Osteoblast (primary cell): Measurements from ENCODE around the gene PFKL. TPM values are rescaled to one million over a fixed set of nuclear protein-coding genes. Genes with fewer than 3 reads are reported as not detected.

Experiments used
- DNase-seq: peaks from one replicate; pipeline ENCODE4 v3.0.0; 2011; ENCODE audit warnings: low spot score, mixed read lengths; ENCODE audit not compliant: insufficient read length; ENCODE audit errors: missing footprints
- H2AFZ ChIP-seq: 2 replicates; pipeline ENCODE4 v1.6.0; 2011; ENCODE audit warnings: mild to moderate bottlenecking, low read length
- H3K27ac ChIP-seq: 2 replicates; pipeline ENCODE4 v1.5.1; 2011; ENCODE audit warnings: mild to moderate bottlenecking, low read depth, low read length, moderate library complexity
- H3K27me3 ChIP-seq: 2 replicates; pipeline ENCODE4 v1.6.0; 2012; ENCODE audit warnings: mild to moderate bottlenecking, control low read depth, inconsistent platforms, low read length, moderate library complexity; ENCODE audit not compliant: insufficient read depth
- H3K36me3 ChIP-seq: 2 replicates; pipeline ENCODE4 v1.5.1; 2011; ENCODE audit warnings: mild to moderate bottlenecking, low read length, control low read depth, moderate library complexity; ENCODE audit not compliant: insufficient read depth
- H3K4me1 ChIP-seq: 2 replicates; pipeline ENCODE4 v1.5.1; 2011; ENCODE audit warnings: mild to moderate bottlenecking, low read length, control low read depth, moderate library complexity; ENCODE audit not compliant: insufficient read depth
- H3K4me2 ChIP-seq: 2 replicates; pipeline ENCODE4 v1.6.0; 2011; ENCODE audit warnings: mild to moderate bottlenecking, low read length; ENCODE audit not compliant: insufficient read depth
- H3K4me3 ChIP-seq: fragments of 200-600 bp; sonication (generic); 3 replicates; pipeline ENCODE4 v1.5.1; 2012; ENCODE audit warnings: mild to moderate bottlenecking, low read length, inconsistent platforms; ENCODE audit not compliant: insufficient read depth
- H3K79me2 ChIP-seq: 2 replicates; pipeline ENCODE4 v1.6.0; 2012; ENCODE audit warnings: mild to moderate bottlenecking, low read length, control low read depth, inconsistent platforms; ENCODE audit not compliant: insufficient read depth
- H3K9me3 ChIP-seq: 2 replicates; pipeline ENCODE4 v1.5.1; 2011; ENCODE audit warnings: low read depth, low read length, control low read depth
- H4K20me1 ChIP-seq: 2 replicates; pipeline ENCODE4 v1.6.0; 2012; ENCODE audit warnings: mild to moderate bottlenecking, low read length, control low read depth; ENCODE audit not compliant: insufficient read depth
- total RNA-seq: library from RNA; depleted of rRNA; stranded (reverse); fragments of >200 nt; gene quantifications from 2 replicates; pipeline ENCODE4 v1.2.3, GENCODE V29; 2012
- TF ChIP-seq, protein P1 (sequence below): IDR thresholded peaks from 2 replicates; pipeline ENCODE4 v1.5.1; 2011; ENCODE audit warnings: mild to moderate bottlenecking, low read depth, low read length, moderate library complexity; ENCODE audit errors: extremely low read depth

The PFKL gene
- total RNA-seq, 1 donor = 114 TPM

DNA sequence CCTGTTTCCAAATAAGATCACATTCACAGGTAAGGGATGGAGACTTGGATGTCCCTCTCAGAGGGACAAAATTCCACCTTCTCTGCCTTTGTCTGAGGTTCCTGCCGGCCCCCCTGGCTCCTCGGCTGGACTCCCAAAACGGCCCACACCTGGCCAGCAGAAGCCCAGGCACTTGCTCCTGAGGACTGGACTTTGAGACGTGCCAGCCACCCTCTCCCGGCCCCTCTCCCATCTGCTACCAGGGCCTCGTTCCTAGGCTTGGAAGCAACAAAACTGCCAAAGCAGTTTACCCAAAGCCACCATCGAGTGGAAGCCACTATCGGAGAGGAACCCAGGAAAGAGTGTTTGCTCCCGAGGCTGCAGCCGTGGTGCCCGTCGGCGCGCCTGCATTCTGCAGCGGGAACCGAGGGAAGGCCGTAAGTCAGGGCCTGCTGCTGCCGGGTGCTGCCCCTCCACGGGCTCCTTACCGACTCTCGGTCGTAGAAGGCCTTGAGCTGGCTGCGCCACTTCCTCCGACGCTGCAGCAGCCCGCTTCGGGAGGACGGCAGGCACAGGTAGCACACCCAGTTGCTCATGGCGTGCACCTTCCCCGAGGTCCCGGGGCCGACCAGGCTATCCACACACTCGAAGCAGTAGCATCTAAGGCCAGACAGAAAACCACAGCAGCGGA, 41.7 kb upstream of the PFKL start:
- TF ChIP-seq, protein P1, sequence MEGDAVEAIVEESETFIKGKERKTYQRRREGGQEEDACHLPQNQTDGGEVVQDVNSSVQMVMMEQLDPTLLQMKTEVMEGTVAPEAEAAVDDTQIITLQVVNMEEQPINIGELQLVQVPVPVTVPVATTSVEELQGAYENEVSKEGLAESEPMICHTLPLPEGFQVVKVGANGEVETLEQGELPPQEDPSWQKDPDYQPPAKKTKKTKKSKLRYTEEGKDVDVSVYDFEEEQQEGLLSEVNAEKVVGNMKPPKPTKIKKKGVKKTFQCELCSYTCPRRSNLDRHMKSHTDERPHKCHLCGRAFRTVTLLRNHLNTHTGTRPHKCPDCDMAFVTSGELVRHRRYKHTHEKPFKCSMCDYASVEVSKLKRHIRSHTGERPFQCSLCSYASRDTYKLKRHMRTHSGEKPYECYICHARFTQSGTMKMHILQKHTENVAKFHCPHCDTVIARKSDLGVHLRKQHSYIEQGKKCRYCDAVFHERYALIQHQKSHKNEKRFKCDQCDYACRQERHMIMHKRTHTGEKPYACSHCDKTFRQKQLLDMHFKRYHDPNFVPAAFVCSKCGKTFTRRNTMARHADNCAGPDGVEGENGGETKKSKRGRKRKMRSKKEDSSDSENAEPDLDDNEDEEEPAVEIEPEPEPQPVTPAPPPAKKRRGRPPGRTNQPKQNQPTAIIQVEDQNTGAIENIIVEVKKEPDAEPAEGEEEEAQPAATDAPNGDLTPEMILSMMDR = no peak
- Histone ChIP-seq H2AFZ (no peak overlapping the region), H3K9me3 (no peaks in the 10 kb centered on the region), H4K20me1 (no peaks in the 10 kb centered on the region), H3K36me3 (no peaks in the 10 kb centered on the region), H3K4me3 (no peak overlapping the region), H3K27me3 (peaks cover 2% of the 10 kb centered on the region), H3K4me1 (no peaks in the 10 kb centered on the region), H3K27ac (no peak overlapping the region), H3K4me2 (no peak overlapping the region), H3K79me2 (no peaks in the 10 kb centered on the region)
- peak; percentile 22 for DNase-seq

DNA sequence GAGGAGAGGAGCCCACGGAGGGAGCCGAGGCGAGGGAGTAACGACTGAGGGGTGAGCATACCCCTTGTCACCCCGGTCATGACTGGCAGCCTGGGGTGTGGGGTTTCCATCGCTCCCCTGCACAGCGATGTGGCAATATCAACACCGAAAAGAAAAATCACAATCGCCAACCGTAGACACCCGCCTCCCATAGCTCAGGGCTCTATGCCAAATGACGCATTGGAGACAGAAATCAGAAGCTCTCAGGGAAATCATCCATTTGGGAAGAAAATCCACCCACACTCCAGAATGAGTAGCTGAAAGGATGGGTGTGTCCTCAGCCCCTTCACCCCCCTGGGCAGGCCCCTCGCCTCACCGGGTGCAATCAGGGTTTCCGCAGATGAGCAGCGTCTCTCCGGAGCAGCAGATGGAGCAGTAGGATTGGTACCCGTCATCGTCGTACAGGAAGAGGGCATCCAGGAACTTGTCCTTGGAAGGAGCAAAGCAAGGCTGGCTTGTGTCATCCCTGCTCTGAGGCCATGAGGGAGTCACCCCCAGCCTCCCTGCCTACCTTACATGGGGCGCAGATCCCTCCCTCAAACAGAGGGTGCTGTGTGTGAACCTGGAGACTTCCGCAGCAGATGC, 40.7 kb upstream of the PFKL start:
- DNase-seq = peak; percentile 50
- no peaks in the 10 kb centered on the region for H4K20me1 ChIP-seq
- peaks cover 2% of the 10 kb centered on the region for H3K27me3 ChIP-seq
- no peaks in the 10 kb centered on the region for H3K36me3 ChIP-seq
- no peak overlapping the region for H2AFZ ChIP-seq
- H3K27ac ChIP-seq = no peak overlapping the region
- no peaks in the 10 kb centered on the region for H3K9me3 ChIP-seq
- H3K79me2 ChIP-seq = no peaks in the 10 kb centered on the region
- no peak overlapping the region for H3K4me2 ChIP-seq
- no peaks in the 10 kb centered on the region for H3K4me1 ChIP-seq
- no peak overlapping the region for H3K4me3 ChIP-seq
- TF ChIP-seq, protein P1 = no peak

DNA sequence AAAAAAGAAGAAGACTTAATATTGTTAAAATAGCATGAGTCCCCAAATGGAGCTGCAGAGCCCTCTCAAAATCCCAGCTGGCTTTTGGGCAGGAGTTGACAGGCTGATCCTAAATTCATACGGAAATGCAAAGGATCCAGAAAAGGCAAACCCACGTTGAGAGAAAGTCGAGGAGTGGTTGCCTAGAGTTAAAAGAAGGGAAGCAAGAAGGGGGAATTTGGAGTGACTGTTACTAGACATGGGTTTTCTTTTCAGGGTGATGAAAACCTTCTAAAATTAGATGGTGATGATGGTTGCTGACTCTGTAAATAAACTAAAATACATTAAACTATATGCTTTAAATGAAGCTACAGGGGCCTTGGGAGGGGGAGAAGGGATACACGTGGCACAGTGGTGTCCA, 39.8 kb upstream of the PFKL start:
- no peaks in the 10 kb centered on the region for H3K36me3 ChIP-seq
- DNase-seq = peak; percentile 79
- no peak overlapping the region for H3K27ac ChIP-seq
- TF ChIP-seq, protein P1 = no peak
- H3K27me3 ChIP-seq = peaks cover 2% of the 10 kb centered on the region
- no peaks in the 10 kb centered on the region for H3K79me2 ChIP-seq
- H3K4me3 ChIP-seq = no peak overlapping the region
- H2AFZ ChIP-seq = no peak overlapping the region
- no peaks in the 10 kb centered on the region for H3K9me3 ChIP-seq
- no peaks in the 10 kb centered on the region for H3K4me1 ChIP-seq
- H4K20me1 ChIP-seq = no peaks in the 10 kb centered on the region
- H3K4me2 ChIP-seq = no peak overlapping the region

DNA sequence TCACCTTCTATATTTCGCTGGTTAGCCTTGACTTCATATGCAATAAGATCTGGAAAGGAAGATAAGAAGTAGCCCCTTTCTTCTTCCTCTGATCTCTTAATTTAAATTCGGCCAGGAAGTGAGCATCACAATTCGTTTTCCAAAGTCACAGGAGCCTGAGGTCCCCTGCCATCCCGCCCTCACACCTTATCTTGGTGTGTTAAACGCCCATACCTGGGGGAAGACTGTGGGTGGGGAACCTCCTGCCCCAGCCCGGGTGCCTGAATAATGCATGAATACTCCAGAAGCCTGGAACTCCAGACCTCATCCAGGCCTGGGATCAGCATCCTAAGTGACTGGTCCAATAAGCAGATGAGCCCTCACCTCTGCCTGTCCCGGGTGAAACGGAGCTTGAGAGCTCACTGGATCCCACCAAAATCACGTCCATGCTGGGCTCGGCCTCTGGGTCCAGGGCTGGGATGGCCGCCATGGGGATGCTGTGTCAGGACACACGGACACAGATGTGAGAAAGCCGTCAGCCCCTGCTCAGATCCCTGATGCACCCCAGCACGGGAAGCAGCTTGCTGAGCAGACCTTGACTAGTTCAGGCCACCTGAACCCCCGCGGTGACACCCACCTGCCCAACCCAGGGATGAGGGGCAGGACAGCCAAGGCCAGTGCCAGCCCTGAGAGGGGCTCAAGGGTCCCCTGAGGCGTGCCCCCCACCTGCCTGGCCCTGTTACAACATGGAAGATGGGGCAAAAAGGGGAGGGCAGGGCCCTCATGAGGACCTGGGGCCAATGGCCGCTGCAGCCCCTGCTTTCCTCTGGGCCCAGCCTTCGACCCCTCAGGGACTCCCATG, 38.8 kb upstream of the PFKL start:
- peak; percentile 64 for DNase-seq
- Histone ChIP-seq H3K36me3 (no peaks in the 10 kb centered on the region), H2AFZ (no peak overlapping the region), H3K9me3 (no peaks in the 10 kb centered on the region), H3K4me3 (no peak overlapping the region), H3K27ac (no peak overlapping the region), H3K79me2 (no peaks in the 10 kb centered on the region), H3K4me1 (no peaks in the 10 kb centered on the region), H3K27me3 (peaks cover 2% of the 10 kb centered on the region), H4K20me1 (no peaks in the 10 kb centered on the region), H3K4me2 (no peak overlapping the region)
- TF ChIP-seq, protein P1 = no peak
